Glomerular endothelial cell (primary cell): ENCODE measurements around the gene SDK1. TPM values are rescaled to one million over a fixed set of nuclear protein-coding genes. Genes with fewer than 3 reads are reported as not detected.

ENCODE experiments used
- DNase-seq: peaks from one replicate; pipeline ENCODE4 v3.0.0-alpha.2; 2011; ENCODE audit warnings: low read depth, low spot score; ENCODE audit errors: extremely low read depth
- total RNA-seq: library from RNA; depleted of rRNA; stranded (reverse); fragments of >200 nt; gene quantifications from 2 replicates; pipeline ENCODE4 v1.2.3, GENCODE V29; 2015

The SDK1 gene
- total RNA-seq, 1 donor from 2014 or later = 2.3 TPM

- DNase-seq = no peak
Observed at GRCh38 chr7:4136501-4137110, 835.6 kb downstream of the SDK1 start.

DNA sequence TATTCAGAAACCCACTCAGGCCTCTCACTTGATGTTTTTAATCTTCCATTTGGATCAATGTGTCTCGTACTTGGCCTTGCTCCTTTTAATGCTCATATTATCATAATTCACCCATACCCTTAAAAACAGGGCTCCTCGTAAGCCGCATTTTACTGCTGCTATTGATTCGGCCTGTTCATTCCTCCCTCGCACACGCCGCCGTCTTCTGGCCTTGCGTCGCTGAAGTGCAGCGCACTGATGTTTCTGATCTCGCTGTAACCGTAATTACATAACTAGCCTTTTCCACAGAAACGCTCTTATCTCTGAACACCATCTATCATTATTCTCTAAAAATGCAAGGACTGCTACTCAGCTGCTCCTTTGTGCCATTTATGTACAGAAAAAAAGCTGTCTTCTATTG is 836.5 kb downstream of the SDK1 start:
- DNase-seq = no peak

DNA sequence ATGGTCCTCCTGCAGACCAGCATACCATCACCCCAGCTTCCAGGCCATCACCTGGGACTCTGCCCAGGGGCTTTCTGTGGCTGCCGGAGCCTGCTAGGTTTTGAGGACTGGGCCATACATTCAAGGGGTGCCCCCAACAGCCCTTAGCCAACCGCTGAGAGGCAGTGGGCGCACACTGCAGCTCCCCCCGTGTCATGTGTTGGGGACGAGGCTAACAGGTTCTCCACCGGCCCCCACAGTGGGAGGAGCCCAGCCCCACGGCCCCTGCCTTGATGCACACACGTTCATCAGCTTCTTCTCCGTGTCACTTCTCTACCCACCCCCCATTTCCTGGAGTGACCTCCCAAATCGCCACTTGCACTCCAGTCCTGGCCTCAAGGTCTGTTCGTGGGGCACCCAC is 837.8 kb downstream of the SDK1 start:
- no peak for DNase-seq

- no peak for DNase-seq
Observed at GRCh38 chr7:4139656-4140625, 838.9 kb downstream of the SDK1 start.

GRCh38 chr7:4140933-4141332 is 839.9 kb downstream of the SDK1 start:
- no peak for DNase-seq

DNA sequence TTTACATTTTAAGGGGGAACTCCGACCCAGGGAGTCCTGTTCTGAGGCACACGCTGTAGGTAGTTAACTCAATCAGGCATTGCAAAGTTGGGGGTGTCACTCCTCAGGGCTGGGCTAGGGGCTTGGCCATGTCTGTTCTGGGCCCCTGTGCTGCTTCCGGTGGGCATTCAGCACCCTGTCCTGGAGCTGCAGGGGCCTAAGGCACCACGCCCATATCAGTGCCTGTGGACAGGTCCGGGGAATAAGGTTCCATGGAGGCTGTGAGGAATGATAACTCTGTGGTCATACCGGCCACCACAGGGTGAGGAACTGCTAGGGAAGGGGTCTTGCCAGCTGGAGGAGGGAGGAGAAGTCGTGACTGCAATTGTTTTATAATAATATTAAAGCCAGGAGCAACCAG is 842.0 kb downstream of the SDK1 start:
- DNase-seq = no peak

DNA sequence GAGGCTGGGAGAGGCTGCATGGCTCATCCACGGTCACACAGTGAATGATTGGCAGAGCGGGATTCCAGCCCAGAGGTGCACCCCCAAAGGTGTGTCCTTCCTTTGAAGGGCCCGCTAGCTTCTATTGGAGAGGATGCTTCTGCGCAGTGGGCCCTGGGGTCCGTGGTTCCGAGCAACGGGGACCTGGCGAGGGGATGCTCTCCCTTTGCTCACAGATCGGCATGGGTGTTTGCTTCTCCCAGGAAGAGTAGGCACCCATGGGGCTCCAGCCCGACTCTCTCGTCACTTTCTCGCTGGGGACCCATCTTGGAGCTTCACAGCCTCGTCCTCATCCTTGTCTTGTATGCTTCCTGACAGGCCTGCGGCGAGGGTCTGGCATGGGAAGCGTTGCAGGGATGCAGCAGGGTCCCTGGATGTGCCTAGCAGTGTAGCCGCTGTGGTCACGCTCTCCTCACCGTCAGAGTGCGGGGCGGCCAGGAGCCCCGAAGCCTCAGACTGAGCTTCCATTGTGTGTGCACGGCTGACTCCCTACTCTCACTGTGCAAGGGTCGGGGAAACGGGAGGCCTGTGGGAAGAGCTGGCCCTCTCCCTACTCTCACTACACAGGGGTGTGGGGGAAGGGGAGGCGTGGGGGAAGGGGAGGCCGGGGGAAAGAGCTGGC is 842.6 kb downstream of the SDK1 start:
- no peak for DNase-seq

DNA sequence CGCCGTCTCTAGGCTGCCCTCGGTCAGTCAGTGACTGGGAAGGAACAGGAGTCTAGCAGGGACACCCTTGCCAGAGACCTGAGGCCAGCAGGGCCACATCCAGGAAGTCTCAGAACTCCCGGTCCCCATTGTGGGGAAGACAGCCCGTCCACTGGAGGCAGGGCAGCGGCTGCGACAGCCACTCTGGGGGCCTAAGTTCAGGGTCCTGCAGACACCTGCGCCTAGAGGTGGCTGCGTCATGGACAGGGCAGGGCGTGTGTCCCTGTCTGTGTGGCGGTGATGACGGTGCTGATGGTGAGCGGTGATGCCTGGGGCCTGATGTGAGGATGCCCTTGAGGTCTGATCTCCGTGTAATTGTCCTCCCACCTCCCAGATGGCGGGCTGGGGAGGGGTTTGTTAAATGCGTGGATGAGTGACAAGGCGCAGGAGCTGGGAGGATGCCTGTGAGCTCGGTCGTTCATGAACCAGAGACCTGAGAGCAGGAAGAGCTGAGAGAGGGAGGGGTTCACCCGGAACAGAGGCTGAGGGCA is 843.2 kb downstream of the SDK1 start:
- no peak for DNase-seq

DNA sequence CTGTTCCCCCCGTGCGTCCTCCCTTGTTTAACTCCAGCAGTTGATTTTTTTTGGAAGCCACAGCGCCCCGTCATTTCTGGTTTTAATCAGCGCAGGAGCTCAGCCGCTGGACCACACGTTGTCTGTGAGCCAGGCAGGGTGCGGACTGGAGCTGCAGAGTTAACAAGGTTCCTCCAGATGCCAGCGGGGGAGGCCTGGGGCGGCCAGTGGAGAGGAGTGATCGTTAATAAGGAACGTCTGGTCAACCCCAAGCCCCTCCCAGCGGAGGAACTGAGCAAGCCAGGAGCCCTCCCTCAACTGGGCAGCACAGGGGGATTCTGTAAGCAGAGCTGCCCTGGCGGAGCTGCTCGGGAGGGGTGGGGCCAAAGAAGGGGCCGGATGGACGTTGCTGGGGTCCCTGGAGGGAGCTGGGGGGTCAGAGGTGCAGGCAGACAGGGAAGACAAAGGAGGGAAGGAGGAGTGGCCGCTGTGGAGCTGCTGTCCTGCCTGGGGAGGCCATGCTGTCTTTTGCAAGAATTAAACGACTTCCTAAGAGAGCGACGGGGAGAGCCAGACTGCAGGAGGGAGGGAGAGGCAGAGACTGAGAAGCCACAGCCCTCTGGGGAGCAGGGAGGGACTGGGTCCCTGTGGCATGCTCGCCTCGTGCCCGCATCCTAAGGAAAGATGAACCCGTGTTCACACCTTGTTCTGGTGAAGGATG is 843.9 kb downstream of the SDK1 start:
- DNase-seq = no peak

DNA sequence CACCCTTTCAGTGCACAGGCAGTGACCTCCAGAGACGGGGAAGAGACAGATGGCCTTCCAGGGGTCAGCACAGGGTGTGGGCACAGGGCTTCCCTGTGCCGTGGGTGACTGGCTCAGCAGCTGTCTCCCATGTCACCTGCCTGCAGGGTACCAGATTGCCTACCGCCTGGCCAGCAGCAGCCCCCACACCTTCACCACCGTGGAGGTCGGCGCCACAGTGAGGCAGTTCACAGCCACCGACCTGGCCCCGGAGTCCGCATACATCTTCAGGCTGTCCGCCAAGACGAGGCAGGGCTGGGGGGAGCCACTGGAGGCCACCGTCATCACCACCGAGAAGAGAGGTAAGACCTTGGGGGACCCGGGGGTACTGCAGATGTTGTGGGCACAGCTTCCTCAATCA is 844.5 kb downstream of the SDK1 start:
- DNase-seq = no peak

DNA sequence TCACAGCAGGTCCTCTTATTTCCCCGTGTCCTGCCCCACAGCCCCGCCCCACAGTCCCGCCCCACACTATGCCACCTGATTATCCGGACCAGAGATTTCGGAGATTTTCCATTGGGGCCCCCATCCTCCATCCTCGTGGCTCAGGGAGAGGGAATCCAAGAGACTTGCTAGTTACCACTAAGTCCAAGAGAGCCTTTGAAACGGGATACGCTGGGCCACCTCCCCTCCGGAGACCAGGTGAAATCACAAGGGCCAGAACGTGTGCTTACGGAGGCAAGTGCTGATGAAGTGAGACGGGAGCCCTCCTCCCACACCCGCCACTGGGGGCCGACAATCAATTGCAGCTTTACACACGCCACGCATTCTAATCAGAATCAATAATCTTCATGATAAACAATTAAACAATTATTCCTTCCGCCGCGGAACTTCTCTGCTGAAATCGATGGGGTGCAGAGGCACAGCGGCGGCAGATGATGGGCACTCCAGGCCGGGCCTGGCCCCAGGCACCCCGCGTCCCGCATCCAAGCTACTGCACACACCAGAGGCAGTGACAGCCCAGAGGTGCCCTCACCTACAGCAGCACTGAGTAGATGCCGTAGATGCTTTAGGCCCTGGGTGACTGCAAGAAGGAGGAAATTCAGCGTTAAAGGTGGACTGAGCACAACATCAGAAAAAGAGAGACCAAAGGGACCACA is 847.0 kb downstream of the SDK1 start:
- DNase-seq = no peak

DNA sequence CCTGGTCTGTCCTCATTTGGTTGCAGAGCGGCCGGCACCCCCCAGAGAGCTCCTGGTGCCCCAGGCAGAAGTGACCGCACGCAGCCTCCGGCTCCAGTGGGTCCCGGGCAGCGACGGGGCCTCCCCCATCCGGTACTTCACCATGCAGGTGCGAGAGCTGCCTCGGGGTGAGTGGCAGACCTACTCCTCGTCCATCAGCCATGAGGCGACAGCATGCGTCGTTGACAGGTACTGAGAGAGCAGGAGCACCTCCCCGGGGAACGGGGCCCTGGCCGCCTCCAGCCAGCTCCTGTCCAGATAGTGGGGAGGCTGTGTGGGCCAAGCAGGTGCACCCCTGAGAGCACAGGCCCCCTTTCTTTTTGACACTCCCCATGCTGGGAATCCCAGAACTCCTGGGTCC is 848.2 kb downstream of the SDK1 start:
- DNase-seq = no peak

GRCh38 chr7:4149645-4150044 is 848.6 kb downstream of the SDK1 start:
- no peak for DNase-seq

GRCh38 chr7:4150731-4151130 is 849.7 kb downstream of the SDK1 start:
- no peak for DNase-seq

DNA sequence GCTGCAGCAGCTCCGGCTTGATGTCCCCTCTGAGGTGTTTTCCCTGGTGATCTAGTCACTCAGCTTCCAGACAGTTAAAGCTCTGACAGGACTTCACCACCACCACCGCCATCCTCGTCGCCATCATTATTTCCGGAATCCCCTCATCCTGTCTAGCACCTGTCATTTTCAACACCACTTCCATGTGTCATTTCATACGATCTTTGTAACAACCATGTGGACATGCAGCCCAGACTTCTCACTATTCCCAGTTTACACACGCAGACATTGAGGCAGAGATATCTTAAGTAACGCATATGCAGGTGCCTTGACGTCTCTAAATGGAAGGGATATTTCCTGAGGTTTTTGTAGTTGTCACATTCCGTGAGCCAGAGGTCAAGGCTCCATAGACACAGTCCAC is 850.5 kb downstream of the SDK1 start:
- no peak for DNase-seq

- no peak for DNase-seq
Observed at GRCh38 chr7:4151926-4152549, 851.0 kb downstream of the SDK1 start.

DNA sequence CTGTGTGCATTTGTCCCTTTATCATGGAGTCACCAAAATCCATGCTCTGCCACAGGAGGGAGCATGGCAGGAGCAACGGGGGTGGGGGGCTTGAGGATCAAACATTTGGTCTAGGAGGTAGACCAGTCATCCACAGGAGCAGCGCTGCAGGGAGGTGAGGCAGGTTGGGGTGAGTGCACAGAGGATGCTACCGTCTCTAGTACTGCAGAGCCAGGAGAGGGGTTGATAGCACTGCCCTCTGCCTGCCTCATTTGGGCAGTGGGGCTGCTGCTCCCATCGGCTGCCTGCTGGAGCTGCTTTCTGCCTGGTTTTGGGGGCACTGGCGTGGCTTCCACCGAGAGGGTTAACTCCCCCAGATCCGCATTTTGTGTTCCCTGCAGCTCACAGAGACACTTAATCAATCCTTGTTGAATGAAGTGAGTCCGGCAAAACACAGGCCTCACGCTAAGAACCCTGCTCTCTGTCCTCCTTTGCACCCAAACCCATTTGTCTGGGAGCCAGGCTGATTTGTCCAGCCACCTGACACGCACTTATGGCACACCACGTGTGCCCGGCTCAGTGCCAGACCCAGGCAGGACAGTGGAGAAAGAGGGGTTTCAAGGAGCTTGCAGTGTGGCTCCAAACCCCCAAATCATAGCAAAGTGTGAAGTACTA is 854.0 kb downstream of the SDK1 start:
- DNase-seq = no peak

- no peak for DNase-seq
Observed at GRCh38 chr7:4156190-4156589, 855.1 kb downstream of the SDK1 start.

DNA sequence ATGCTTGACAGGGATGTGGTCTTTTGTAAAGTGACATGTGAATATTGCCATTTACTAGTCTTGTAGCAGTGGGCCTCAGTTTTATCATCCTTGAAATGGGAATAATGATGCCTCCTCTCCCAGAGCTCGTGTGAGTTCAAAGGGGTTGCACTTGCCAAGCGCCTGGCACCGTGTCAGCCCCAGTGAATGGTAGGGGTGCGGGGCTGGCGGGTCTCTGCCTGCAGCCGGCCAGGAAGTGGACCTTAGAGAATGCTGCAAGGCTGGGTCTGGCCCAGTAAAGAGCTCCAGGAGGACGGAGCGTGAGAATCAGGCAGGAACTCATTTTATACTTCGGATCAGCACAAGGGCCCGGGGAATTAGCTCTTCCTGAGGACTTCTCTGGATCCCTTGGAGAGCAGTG is 856.6 kb downstream of the SDK1 start:
- DNase-seq = no peak
